Esophagus muscularis mucosa (tissue), 4 donors: ENCODE data around the gene IGFALS.

ENCODE experiments used
- EP300 ChIP-seq: sonication (generic); formaldehyde crosslinking; IDR thresholded peaks from one replicate; pipeline ENCODE4 v1.6.1; 2017; ENCODE audit warnings: antibody characterized with exemption
- POLR2A ChIP-seq: fragments of 450-650 bp; IDR thresholded peaks from one replicate; pipeline ENCODE4 v1.6.1; 2017; ENCODE audit warnings: antibody characterized with exemption, moderate library complexity, mild to moderate bottlenecking, low read depth
- POLR2AphosphoS5 ChIP-seq, 2 donors: sonication (generic); formaldehyde crosslinking; IDR thresholded peaks; one replicate each; pipeline ENCODE4 v1.6.1; 2017; ENCODE audit warnings: antibody characterized with exemption in 2 of 2
- TF ChIP-seq, protein P1 (sequence below), 3 experiments: fragments of 200-600 bp in 2 of 3; fragments of 450-650 bp in 1 of 3; sonication (generic) in 2 of 3; IDR thresholded peaks; one replicate each; pipeline ENCODE4 v1.5.1; 2017 to 2019; ENCODE audit warnings: antibody characterized with exemption in 3 of 3, mild to moderate bottlenecking in 2 of 3, moderate library complexity in 1 of 3

DNA sequence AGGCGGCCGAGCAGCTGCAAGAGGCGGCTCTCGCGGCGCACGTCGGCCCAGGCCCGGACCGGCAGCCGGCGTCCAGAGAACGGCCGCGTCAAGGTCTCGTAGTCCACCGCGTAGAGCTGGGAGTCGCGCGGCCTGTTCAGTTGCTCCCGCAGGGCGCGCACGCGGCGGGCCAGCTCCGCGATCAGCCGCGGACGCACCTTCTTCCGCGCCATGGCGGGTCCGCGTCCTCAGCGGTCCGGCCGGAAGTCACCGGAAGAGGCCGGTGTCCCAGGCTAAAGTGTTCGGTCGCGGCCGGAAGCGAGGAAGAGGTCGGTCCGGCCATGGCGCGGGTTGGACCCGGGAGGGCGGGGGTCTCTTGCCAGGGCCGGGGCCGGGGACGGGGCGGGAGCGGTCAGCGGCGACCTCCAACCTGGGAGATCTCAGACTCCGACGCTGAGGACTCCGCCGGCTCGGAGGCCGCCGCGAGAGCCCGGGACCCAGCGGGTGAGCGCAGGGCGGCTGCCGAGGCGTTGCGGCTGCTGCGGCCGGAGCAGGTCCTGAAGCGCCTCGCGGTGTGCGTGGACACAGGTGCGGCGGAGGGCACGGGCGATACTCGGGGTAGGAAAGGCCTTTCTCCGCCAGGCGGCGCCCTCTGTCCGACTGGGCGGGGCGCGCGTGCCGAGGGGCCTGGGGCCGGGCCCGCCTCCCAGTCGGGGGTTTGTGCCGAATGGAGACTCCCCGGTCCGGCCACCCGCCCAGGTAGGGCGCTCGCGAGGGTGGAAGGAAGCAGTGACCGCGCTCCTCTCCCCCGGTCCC lies 20.4 kb downstream of the IGFALS start, which contains the start of gene MRPS34:
- TF ChIP-seq POLR2A: no peak
- TF ChIP-seq, protein P1, sequence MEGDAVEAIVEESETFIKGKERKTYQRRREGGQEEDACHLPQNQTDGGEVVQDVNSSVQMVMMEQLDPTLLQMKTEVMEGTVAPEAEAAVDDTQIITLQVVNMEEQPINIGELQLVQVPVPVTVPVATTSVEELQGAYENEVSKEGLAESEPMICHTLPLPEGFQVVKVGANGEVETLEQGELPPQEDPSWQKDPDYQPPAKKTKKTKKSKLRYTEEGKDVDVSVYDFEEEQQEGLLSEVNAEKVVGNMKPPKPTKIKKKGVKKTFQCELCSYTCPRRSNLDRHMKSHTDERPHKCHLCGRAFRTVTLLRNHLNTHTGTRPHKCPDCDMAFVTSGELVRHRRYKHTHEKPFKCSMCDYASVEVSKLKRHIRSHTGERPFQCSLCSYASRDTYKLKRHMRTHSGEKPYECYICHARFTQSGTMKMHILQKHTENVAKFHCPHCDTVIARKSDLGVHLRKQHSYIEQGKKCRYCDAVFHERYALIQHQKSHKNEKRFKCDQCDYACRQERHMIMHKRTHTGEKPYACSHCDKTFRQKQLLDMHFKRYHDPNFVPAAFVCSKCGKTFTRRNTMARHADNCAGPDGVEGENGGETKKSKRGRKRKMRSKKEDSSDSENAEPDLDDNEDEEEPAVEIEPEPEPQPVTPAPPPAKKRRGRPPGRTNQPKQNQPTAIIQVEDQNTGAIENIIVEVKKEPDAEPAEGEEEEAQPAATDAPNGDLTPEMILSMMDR (IDR thresholded peaks at IDR 0.05): peak; percentile 67 to 75 (median 72)
- peak; percentile 87 to 91 for TF ChIP-seq POLR2AphosphoS5 (IDR thresholded peaks at IDR 0.05)
- TF ChIP-seq EP300: no peak
